Gastroesophageal sphincter (tissue), 4 donors: ENCODE data around the gene FGF1. TPM values are rescaled to one million over a fixed set of nuclear protein-coding genes. Genes with fewer than 3 reads are reported as not detected.

Source experiments
- ATAC-seq: fragments of 150-250 bp; one replicate; pipeline ENCODE4 v1.9.1; 2016; ENCODE audit warnings: mild to moderate bottlenecking, moderate library complexity
- H3K27ac ChIP-seq, 4 donors: fragments of 200-600 bp; sonication (generic) in 3 of 4; 1 replicate in 3 of 4; 2 replicates in 1 of 4; pipeline ENCODE4 v1.5.1; 2016 to 2019
- H3K27me3 ChIP-seq: fragments of 200-600 bp; sonication (generic); one replicate; pipeline ENCODE4 v1.5.1; 2019
- H3K36me3 ChIP-seq, 2 donors: fragments of 200-600 bp; sonication (generic); one replicate each; pipeline ENCODE4 v1.5.1; 2019; ENCODE audit warnings: control low read depth in 1 of 2
- H3K4me1 ChIP-seq, 3 donors: fragments of 200-600 bp; sonication (generic); 1 replicate in 2 of 3; 2 replicates in 1 of 3; pipeline ENCODE4 v1.5.1; 2016 to 2019; ENCODE audit warnings: control low read depth in 2 of 3
- H3K4me3 ChIP-seq, 2 donors: fragments of 200-600 bp; sonication (generic); one replicate each; pipeline ENCODE4 v1.5.1; 2019; ENCODE audit warnings: mild to moderate bottlenecking in 1 of 2, moderate library complexity in 1 of 2
- H3K9me3 ChIP-seq, 3 donors: fragments of 200-600 bp; sonication (generic); one replicate each; pipeline ENCODE4 v1.5.1; 2017 to 2019; ENCODE audit warnings: control low read depth in 2 of 3
- CTCF ChIP-seq, 4 experiments: fragments of 200-600 bp in 2 of 4; fragments of 450-650 bp in 2 of 4; sonication (generic) in 1 of 4; IDR thresholded peaks; one replicate each; pipeline ENCODE4 v1.5.1; 2017 to 2019; ENCODE audit warnings: antibody characterized with exemption in 4 of 4, mild to moderate bottlenecking in 2 of 4, moderate library complexity in 2 of 4
- EP300 ChIP-seq: sonication (generic); formaldehyde crosslinking; IDR thresholded peaks from one replicate; pipeline ENCODE4 v1.6.1; 2017; ENCODE audit warnings: antibody characterized with exemption, mild to moderate bottlenecking
- POLR2A ChIP-seq, 2 donors: fragments of 450-650 bp; IDR thresholded peaks; one replicate each; pipeline ENCODE4 v1.6.1; 2017; ENCODE audit warnings: antibody characterized with exemption in 2 of 2, mild to moderate bottlenecking in 2 of 2, moderate library complexity in 1 of 2
- POLR2AphosphoS5 ChIP-seq: sonication (generic); formaldehyde crosslinking; IDR thresholded peaks from one replicate; pipeline ENCODE4 v1.6.1; 2017; ENCODE audit warnings: antibody characterized with exemption
- WGBS, 2 donors: methylation state at CpG; one replicate each; pipeline ENCODE4 v1.1.5; 2018; ENCODE audit warnings: low coverage in 1 of 2; 5-methylcytosine and 5-hydroxymethylcytosine counted together
- total RNA-seq, 4 donors: library from RNA; depleted of rRNA; stranded (reverse); fragments of >200 nt; gene quantifications; one replicate each; pipeline ENCODE4 v1.1.0, GENCODE V29; 2016

Gene FGF1
- total RNA-seq, 4 donors from 2014 or later = 0.16 to 4.2 (median 2.9) TPM

GRCh38 chr5:142698447-142699183 is 12.7 kb upstream of the FGF1 start:
- Histone ChIP-seq H3K9me3 (no peaks in the 10 kb centered on the region), H3K36me3 (no peaks in the 10 kb centered on the region), H3K27me3 (no peaks in the 10 kb centered on the region), H3K4me1 (peaks cover 17 to 27% (median 23%) of the 10 kb centered on the region in 3 donors), H3K27ac (peak overlapping the region; percentile 61 to 82 (median 69)), H3K4me3 (no peak overlapping the region)
- TF ChIP-seq POLR2AphosphoS5 = no peak
- TF ChIP-seq CTCF (IDR thresholded peaks at IDR 0.05) = no peak
- no peak for TF ChIP-seq EP300
- no peak for TF ChIP-seq POLR2A (IDR thresholded peaks at IDR 0.05)
- no peak for ATAC-seq
- WGBS, 2 donors = 41 to 61% methylated on average over 4 to 9 of the region's 9 CpGs

GRCh38 chr5:142697356-142698255 is 11.7 kb upstream of the FGF1 start:
- TF ChIP-seq POLR2A (IDR thresholded peaks at IDR 0.05) = no peak
- TF ChIP-seq POLR2AphosphoS5 = peak; percentile 44
- Histone ChIP-seq H3K27me3 (no peaks in the 10 kb centered on the region), H3K4me3 (no peak overlapping the region), H3K4me1 (peaks cover 17 to 27% (median 23%) of the 10 kb centered on the region in 3 donors), H3K27ac (peak overlapping the region; percentile 61 to 82 (median 69)), H3K9me3 (no peaks in the 10 kb centered on the region), H3K36me3 (no peaks in the 10 kb centered on the region)
- ATAC-seq = peak; percentile 85
- 25 to 29% methylated on average over 3 to 5 of the region's 8 CpGs for WGBS, 2 donors

GRCh38 chr5:142696379-142696778 is 10.5 kb upstream of the FGF1 start:
- Histone ChIP-seq H3K4me1 (peaks cover 17 to 27% (median 23%) of the 10 kb centered on the region in 3 donors), H3K27ac (peak overlapping the region in 1 of 4 donors; percentile 14), H3K36me3 (no peaks in the 10 kb centered on the region), H3K27me3 (no peaks in the 10 kb centered on the region), H3K9me3 (no peaks in the 10 kb centered on the region), H3K4me3 (no peak overlapping the region)
- ATAC-seq = no peak
- TF ChIP-seq POLR2A (IDR thresholded peaks at IDR 0.05) (no peak), EP300 (no peak), CTCF (IDR thresholded peaks at IDR 0.05) (no peak), POLR2AphosphoS5 (no peak)
- WGBS, 2 donors = 75 to 79% methylated on average over 2 to 3 of the region's 3 CpGs

- Histone ChIP-seq H3K9me3 (no peaks in the 10 kb centered on the region), H3K4me3 (no peak overlapping the region), H3K27me3 (no peaks in the 10 kb centered on the region), H3K27ac (no peak overlapping the region), H3K4me1 (peaks cover 17 to 26% (median 23%) of the 10 kb centered on the region in 3 donors), H3K36me3 (no peaks in the 10 kb centered on the region)
- ATAC-seq = no peak
- TF ChIP-seq CTCF (IDR thresholded peaks at IDR 0.05) (no peak), EP300 (no peak), POLR2AphosphoS5 (no peak), POLR2A (IDR thresholded peaks at IDR 0.05) (no peak)
- WGBS, 2 donors = 90 to 92% methylated on average over 2 to 7 of the region's 7 CpGs
These were observed 8.4 kb upstream of the FGF1 start for GRCh38 chr5:142694092-142694856.
